Dendritic cell treated with granulocyte-macrophage colony-stimulating factor and Interleukin-4, amounts not matched to agents 40 ng/mL and 50 ng/mL, for 4 days (primary cell): ENCODE measurements around the gene B4GALT3.

Experiments used
- H3K27ac Mint-ChIP-seq: one replicate; pipeline ENCODE4 v1.8.0; 2022; ENCODE audit warnings: mild to moderate bottlenecking, mixed read lengths
- H3K27me3 Mint-ChIP-seq: one replicate; pipeline ENCODE4 v1.8.0; 2022; ENCODE audit warnings: mild to moderate bottlenecking, mixed read lengths
- H3K36me3 Mint-ChIP-seq: one replicate; pipeline ENCODE4 v1.8.0; 2022; ENCODE audit warnings: low read depth, mixed read lengths
- H3K4me1 Mint-ChIP-seq: one replicate; pipeline ENCODE4 v1.8.0; 2022; ENCODE audit warnings: low read depth, mixed read lengths
- H3K4me3 Mint-ChIP-seq: one replicate; pipeline ENCODE4 v1.8.0; 2022; ENCODE audit warnings: mild to moderate bottlenecking, moderate library complexity, mixed read lengths
- H3K9me3 Mint-ChIP-seq: one replicate; pipeline ENCODE4 v1.8.0; 2022; ENCODE audit warnings: mixed read lengths
- intact Hi-C: fragments of 100-400 bp; cut with micrococcal nuclease; formaldehyde crosslinking; loops from one replicate; pipeline ENCODE4 v1.15.0; 2022

Gene B4GALT3

GRCh38 chr1:161158316-161159010 is 18.8 kb downstream of the B4GALT3 start:
- Mint-ChIP-seq H3K4me1 (peaks cover 60% of the 10 kb centered on the region), H3K27ac (peak overlapping the region; percentile 89), H3K9me3 (no peaks in the 10 kb centered on the region), H3K36me3 (peaks cover 78% of the 10 kb centered on the region), H3K27me3 (no peaks in the 10 kb centered on the region), H3K4me3 (no peak overlapping the region)
- intact Hi-C loops, result no loop called here

DNA sequence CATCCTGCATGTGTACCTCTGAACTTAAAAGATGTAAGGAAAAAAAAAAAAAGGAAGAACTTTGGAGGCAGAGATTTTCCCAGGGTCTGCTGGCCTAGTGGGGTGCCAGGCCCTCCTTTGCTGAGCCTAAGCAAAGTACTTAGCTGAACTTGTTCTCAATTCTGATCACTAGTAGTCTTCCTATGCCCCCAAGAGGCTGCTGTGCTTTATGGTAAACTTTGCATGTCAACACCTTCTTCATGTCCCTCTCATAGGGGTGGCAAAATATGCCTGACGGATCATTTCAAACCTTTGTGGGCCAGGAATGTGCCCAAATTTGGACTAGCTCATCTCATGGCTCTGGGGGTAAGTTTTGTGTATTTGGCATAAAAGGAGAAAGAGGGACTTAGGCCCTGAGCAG is 19.4 kb downstream of the B4GALT3 start:
- H3K9me3 Mint-ChIP-seq, result no peaks in the 10 kb centered on the region
- H3K36me3 Mint-ChIP-seq, result peaks cover 72% of the 10 kb centered on the region
- H3K27me3 Mint-ChIP-seq, result no peaks in the 10 kb centered on the region
- H3K27ac Mint-ChIP-seq, result no peak overlapping the region
- peaks cover 54% of the 10 kb centered on the region for H3K4me1 Mint-ChIP-seq
- H3K4me3 Mint-ChIP-seq, result no peak overlapping the region
- intact Hi-C loops, result no loop called here

GRCh38 chr1:161153682-161154337 is 23.5 kb downstream of the B4GALT3 start, which contains the start of gene UFC1:
Gene UFC1, plus strand, starts transcription at chr1:161153978. Its CDS starts 20 bp downstream, at chr1:161153998.
- intact Hi-C loops, result no loop called here
- peaks cover 18% of the 10 kb centered on the region for H3K4me1 Mint-ChIP-seq
- no peaks in the 10 kb centered on the region for H3K9me3 Mint-ChIP-seq
- H3K27ac Mint-ChIP-seq, result peak within 1 kb of the TSS; percentile 99
- H3K4me3 Mint-ChIP-seq, result peak within 1 kb of the TSS; percentile 95
- H3K36me3 Mint-ChIP-seq, result peaks cover 39% of the 10 kb centered on the region
- no peaks in the 10 kb centered on the region for H3K27me3 Mint-ChIP-seq

DNA sequence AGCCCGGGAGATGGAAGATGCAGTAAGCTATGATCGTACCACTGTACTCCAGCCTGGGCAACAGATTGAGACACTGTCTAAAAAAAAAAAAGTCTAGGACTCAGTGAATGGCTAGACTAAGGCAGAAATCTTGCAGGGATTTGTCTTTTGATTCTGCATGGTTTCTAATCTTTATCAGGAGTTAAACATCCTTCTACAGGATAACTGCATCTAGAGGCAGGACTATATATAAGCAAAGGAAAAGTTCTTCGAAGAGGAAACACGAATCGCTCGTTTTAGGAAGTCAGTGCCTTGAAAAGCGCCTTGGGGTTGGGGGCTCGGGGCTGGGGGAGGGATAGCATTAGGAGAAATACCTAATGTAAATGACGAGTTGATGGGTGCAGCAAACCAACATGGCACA is 24.1 kb downstream of the B4GALT3 start:
- intact Hi-C loops, result no loop called here
- no peaks in the 10 kb centered on the region for H3K9me3 Mint-ChIP-seq
- no peaks in the 10 kb centered on the region for H3K27me3 Mint-ChIP-seq
- peaks cover 34% of the 10 kb centered on the region for H3K36me3 Mint-ChIP-seq
- H3K27ac Mint-ChIP-seq, result peak overlapping the region; percentile 99
- peak overlapping the region; percentile 95 for H3K4me3 Mint-ChIP-seq
- H3K4me1 Mint-ChIP-seq, result peaks cover 15% of the 10 kb centered on the region

GRCh38 chr1:161145832-161146231 is 31.5 kb downstream of the B4GALT3 start:
- no peaks in the 10 kb centered on the region for H3K27me3 Mint-ChIP-seq
- no peaks in the 10 kb centered on the region for H3K9me3 Mint-ChIP-seq
- H3K36me3 Mint-ChIP-seq, result no peaks in the 10 kb centered on the region
- no peak overlapping the region for H3K27ac Mint-ChIP-seq
- H3K4me1 Mint-ChIP-seq, result peaks cover 9% of the 10 kb centered on the region
- no peak overlapping the region for H3K4me3 Mint-ChIP-seq
- intact Hi-C loops, result no loop called here

DNA sequence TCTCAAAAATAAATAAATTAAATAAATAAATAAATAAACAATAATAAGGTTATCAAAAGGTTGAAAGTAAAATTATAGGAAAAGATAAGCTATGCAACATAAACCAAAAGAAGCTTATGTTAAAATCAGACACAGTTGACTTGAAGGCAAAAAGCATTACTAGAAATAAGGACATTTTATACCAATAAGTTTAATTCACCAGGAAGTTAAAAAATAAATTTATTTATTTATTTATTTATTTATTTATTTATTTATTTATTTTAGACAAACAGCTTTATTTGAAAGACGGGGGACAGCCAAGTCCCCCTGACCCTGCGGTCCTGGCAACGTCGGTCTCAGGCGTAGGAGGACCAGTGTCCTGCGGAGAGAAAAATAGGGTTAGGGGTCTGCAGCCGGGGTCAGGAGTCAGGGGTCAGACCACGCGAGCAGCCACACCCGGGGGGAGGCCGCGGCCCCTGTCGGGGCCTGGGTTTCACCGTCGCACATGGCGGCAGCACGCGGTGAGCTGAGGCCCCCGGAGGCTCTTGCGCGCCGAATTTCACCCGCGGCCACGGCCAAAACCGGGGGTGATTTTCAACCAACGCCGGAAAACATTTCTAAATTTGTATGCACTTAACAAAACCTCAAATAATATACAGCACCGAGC is 36.4 kb downstream of the B4GALT3 start:
- Mint-ChIP-seq H3K36me3 (no peaks in the 10 kb centered on the region), H3K4me3 (no peak overlapping the region), H3K27ac (no peak overlapping the region), H3K27me3 (no peaks in the 10 kb centered on the region), H3K4me1 (peaks cover 36% of the 10 kb centered on the region), H3K9me3 (no peaks in the 10 kb centered on the region)
- intact Hi-C loops, result no loop called here

DNA sequence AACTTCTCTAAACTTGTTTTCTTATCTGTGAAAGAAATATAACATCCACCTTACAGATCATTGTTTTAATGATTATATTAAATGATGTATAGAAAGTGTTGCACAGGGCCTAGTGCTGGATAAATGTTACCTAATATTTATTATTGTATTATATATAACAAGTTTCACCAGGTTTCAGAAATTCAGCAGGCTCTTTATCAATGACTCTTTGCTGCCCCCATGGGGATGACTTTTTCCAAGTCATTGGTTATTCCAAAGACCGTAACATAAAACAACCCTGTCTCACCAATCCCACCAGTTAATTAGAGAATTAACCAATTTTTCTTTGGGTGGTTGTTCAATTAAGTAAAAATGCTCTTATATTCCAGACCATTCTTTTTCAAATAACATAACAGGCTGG is 37.5 kb downstream of the B4GALT3 start:
- Mint-ChIP-seq H3K36me3 (peaks cover 7% of the 10 kb centered on the region), H3K9me3 (no peaks in the 10 kb centered on the region), H3K27me3 (no peaks in the 10 kb centered on the region), H3K4me3 (no peak overlapping the region), H3K27ac (peak overlapping the region; percentile 87), H3K4me1 (peaks cover 45% of the 10 kb centered on the region)
- intact Hi-C loops, result loop anchor here (1.0 to 10.0 kb wide), 3 partner anchors 68 to 142 kb away; partner anchors contain the start of gene USF1

- no peak overlapping the region for H3K4me3 Mint-ChIP-seq
- peaks cover 8% of the 10 kb centered on the region for H3K36me3 Mint-ChIP-seq
- H3K27me3 Mint-ChIP-seq, result no peaks in the 10 kb centered on the region
- peak overlapping the region; percentile 87 for H3K27ac Mint-ChIP-seq
- peaks cover 45% of the 10 kb centered on the region for H3K4me1 Mint-ChIP-seq
- H3K9me3 Mint-ChIP-seq, result no peaks in the 10 kb centered on the region
- intact Hi-C loops, result loop anchor here (10.0 kb wide), 1 partner anchor 94 kb away; the partner anchor contains the start of gene USF1
These were observed 38.9 kb downstream of the B4GALT3 start for GRCh38 chr1:161138431-161138830.

DNA sequence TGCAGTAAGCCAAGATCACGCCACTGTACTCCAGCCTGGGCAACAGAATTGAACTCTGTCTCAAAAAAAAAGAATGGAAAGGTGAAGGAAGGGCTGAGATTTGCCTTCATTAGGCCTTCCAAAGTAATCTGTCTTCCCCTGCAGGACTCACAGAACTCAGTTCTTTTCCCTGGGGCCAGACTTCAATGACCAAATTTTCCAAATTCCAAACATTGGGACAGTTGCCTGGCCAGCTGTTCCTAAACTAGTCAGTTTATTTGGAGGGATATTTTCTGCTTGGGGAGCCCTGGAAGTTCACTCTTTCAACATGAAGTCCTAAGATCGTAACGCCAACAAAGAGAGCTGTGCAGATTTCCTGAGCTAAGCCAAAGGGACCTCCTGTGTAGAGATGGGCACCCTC is 39.4 kb downstream of the B4GALT3 start:
- peaks cover 8% of the 10 kb centered on the region for H3K36me3 Mint-ChIP-seq
- peaks cover 45% of the 10 kb centered on the region for H3K4me1 Mint-ChIP-seq
- H3K27me3 Mint-ChIP-seq, result no peaks in the 10 kb centered on the region
- no peaks in the 10 kb centered on the region for H3K9me3 Mint-ChIP-seq
- intact Hi-C loops, result loop anchor here (10.0 kb wide), 1 partner anchor 93 kb away; the partner anchor contains the start of gene USF1
- peak overlapping the region; percentile 87 for H3K27ac Mint-ChIP-seq
- H3K4me3 Mint-ChIP-seq, result no peak overlapping the region

DNA sequence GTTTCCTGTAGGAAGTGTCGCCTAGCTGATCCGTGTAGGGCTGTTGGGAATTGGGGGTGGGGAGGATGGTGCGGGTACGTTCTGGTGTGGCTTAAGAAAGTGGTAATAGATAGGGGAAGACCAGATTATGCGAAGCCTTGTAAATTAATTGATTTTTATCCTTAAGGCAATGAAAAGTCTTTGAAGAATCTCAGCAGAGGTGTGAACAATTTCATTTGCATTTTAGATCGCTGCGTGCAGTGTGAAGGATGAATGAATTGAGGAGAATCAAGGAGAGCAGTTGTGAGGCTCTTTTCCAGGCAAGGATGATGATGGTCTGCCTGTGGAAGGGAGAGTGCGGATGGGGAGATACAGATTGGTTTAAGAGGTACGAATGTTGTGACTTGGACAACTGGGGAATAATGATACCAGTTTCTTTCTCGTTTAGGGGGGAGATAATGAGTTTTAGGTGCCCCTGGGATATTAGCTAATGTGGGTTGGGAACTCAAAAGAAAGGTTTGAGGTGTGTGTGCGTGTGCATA is 44.0 kb downstream of the B4GALT3 start:
- Mint-ChIP-seq H3K4me1 (peaks cover 68% of the 10 kb centered on the region), H3K9me3 (no peaks in the 10 kb centered on the region), H3K4me3 (no peak overlapping the region), H3K27ac (no peak overlapping the region), H3K36me3 (peaks cover 37% of the 10 kb centered on the region), H3K27me3 (no peaks in the 10 kb centered on the region)
- intact Hi-C loops, result loop anchor here (2.0 to 10.0 kb wide), 2 partner anchors 14 to 88 kb away; partner anchors contain the start of genes NIT1, PFDN2 and USF1

GRCh38 chr1:161132410-161133219 is 44.7 kb downstream of the B4GALT3 start, which contains the start of gene DEDD:
Gene DEDD, minus strand, starts transcription at chr1:161132667. Its CDS starts 8,205 bp downstream, at chr1:161124462.
- intact Hi-C loops, result loop anchor here (2.0 to 10.0 kb wide), 2 partner anchors 14 to 88 kb away; partner anchors contain the start of genes NIT1, PFDN2 and USF1
- peaks cover 68% of the 10 kb centered on the region for H3K4me1 Mint-ChIP-seq

DNA sequence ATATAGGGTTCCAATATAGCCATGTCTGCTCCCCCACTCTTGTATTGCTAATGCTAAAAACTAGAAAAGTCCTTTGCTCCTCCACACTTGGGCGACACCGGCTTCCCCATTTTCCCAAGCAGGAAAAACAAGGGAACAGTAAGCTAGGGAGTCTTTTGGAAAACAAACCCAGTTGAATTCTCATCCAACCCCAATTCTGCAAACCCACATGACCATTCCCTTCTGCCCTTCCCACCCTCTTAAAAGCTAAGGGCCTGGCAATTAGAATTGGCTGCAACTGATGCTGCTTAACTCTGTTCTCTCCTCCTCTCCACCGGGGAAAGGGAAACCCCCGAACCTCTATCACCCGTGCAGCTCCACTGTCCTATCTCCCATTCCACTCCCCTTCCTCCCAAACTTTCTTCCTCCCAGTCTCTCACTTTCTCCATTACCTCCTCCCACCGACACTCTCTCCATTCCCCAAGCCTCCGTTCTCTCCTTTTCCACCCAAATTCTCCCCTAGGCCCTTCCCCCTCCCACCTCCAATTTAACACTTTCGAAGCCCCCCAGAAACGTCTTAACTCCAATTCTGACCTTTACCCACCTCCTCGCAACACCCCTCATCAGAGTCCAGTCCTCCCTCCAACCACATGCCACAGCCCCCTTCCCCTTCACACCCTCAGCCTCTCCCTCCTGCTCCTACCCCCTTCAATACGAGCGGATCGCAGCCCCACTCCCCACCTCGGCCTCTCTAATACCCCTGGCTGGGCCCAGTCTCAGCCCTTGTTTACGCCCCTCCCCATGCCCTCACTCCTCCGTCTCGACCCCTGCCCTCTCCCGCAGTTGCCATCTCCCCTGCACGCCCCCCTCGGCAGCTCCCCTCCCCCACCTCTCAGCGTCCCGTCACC is 45.5 kb downstream of the B4GALT3 start:
- H3K27ac Mint-ChIP-seq, result no peak overlapping the region
- no peaks in the 10 kb centered on the region for H3K9me3 Mint-ChIP-seq
- H3K4me3 Mint-ChIP-seq, result no peak overlapping the region
- intact Hi-C loops, result loop anchor here (2.0 to 10.0 kb wide), 2 partner anchors 13 to 87 kb away; partner anchors contain the start of genes NIT1, PFDN2 and USF1
- peaks cover 52% of the 10 kb centered on the region for H3K36me3 Mint-ChIP-seq
- peaks cover 68% of the 10 kb centered on the region for H3K4me1 Mint-ChIP-seq
- no peaks in the 10 kb centered on the region for H3K27me3 Mint-ChIP-seq

More at GRCh38 chr1:161132410-161133219, 44.7 kb downstream of the B4GALT3 start, which contains the start of gene DEDD:
- no peak within 1 kb of the TSS for H3K4me3 Mint-ChIP-seq
- H3K9me3 Mint-ChIP-seq, result no peaks in the 10 kb centered on the region
- peaks cover 43% of the 10 kb centered on the region for H3K36me3 Mint-ChIP-seq
- no peak within 1 kb of the TSS for H3K27ac Mint-ChIP-seq
- H3K27me3 Mint-ChIP-seq, result no peaks in the 10 kb centered on the region
